Endothelial cell of umbilical vein (primary cell): ENCODE data around the gene SH3BP5L.

Experiments used
- CTCF ChIP-seq, 2 donors: IDR thresholded peaks; 1 replicate in 1 of 2; 2 replicates in 1 of 2; pipeline ENCODE4 v1.5.1; 2011; ENCODE audit warnings: low read length in 2 of 2, mild to moderate bottlenecking in 2 of 2, moderate library complexity in 2 of 2, control low read depth in 1 of 2, inconsistent platforms in 1 of 2, low read depth in 1 of 2; ENCODE audit not compliant: insufficient read depth in 1 of 2; ENCODE audit errors: extremely low read depth in 1 of 2
- EZH2 ChIP-seq: IDR thresholded peaks from 2 replicates; pipeline ENCODE4 v1.6.1; 2012; ENCODE audit warnings: borderline replicate concordance, low read depth, mild to moderate bottlenecking, moderate library complexity, low read length, inconsistent platforms; ENCODE audit not compliant: severe bottlenecking
- MAX ChIP-seq: IDR thresholded peaks from 2 replicates; pipeline ENCODE4 v1.6.1; 2011; ENCODE audit not compliant: insufficient read depth, insufficient read length
- POLR2A ChIP-seq: IDR thresholded peaks from 2 replicates; pipeline ENCODE4 v1.6.1; 2012; ENCODE audit warnings: low read depth, mild to moderate bottlenecking, control low read depth, low read length

- TF ChIP-seq MAX: no peak
- no peak for TF ChIP-seq CTCF (IDR thresholded peaks at IDR 0.05; ENCODE audit: extremely low read depth in 1 of 2, insufficient read depth in 1 of 2, low read depth in 1 of 2, low read length in 2 of 2)
- TF ChIP-seq EZH2: no peak
- TF ChIP-seq POLR2A: no peak
Measured at GRCh38 chr1:248786156-248786555, 39.6 kb downstream of the SH3BP5L start.
